Coronary artery (tissue), 2 donors: Measurements from ENCODE around the gene HUNK.
A peak's percentile ranks its signal among the peaks of the same experiment; 100 is the strongest.
"Not testable (repeated sequence)": the region's sequence is repeated elsewhere in the genome, so short reads cannot be mapped to it uniquely, and the experiment has no call there.

Source experiments
- DNase-seq: peaks from one replicate; pipeline ENCODE4 v3.0.0-alpha.2; 2017; ENCODE audit warnings: low spot score
- H3K27ac ChIP-seq, 2 donors: fragments of 200-600 bp; sonication (generic); one replicate each; pipeline ENCODE4 v1.5.1; 2016 to 2019
- H3K4me3 ChIP-seq: fragments of 200-600 bp; sonication (generic); 2 replicates; pipeline ENCODE4 v1.5.1; 2016; ENCODE audit warnings: mild to moderate bottlenecking, moderate library complexity
- TF ChIP-seq, protein P1 (sequence below): fragments of 200-600 bp; sonication (generic); IDR thresholded peaks from one replicate; pipeline ENCODE4 v1.5.1; 2019; ENCODE audit warnings: antibody characterized with exemption

HUNK gene

DNA sequence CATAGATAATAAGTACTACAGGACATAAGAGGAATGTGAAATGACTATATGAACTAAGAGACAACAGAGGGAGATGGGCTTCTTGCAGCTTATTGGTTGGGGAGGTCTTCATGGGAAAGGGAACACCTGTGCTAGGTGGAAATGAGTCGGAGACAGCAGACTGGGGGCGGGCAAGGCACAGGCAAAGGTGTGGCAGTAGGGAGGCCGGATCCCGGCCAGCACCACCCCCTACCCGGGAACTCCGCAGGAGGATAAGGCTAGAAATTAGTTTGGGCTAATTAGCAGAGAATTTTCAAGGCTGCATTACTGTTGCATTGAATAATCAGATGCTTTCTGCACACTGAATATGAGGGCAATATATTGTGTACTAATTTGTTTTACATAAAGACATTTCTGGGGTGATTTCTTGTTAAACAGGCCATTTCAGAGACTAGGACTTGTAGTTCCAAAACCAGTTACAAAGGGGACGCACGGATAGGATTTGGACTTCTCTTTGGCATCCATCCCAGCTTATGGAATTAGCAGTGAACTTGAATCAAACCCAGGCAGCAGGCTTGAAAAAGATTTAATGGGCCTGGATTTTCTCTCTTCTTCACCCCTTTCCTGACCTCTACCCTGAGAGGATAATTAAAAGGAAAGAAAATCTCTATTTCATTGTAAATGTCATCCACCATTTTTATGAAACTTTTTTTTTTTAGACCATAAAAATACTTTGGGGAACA lies 2.2 kb upstream of the HUNK start:
- H3K27ac ChIP-seq, result no peak overlapping the region
- TF ChIP-seq, protein P1, sequence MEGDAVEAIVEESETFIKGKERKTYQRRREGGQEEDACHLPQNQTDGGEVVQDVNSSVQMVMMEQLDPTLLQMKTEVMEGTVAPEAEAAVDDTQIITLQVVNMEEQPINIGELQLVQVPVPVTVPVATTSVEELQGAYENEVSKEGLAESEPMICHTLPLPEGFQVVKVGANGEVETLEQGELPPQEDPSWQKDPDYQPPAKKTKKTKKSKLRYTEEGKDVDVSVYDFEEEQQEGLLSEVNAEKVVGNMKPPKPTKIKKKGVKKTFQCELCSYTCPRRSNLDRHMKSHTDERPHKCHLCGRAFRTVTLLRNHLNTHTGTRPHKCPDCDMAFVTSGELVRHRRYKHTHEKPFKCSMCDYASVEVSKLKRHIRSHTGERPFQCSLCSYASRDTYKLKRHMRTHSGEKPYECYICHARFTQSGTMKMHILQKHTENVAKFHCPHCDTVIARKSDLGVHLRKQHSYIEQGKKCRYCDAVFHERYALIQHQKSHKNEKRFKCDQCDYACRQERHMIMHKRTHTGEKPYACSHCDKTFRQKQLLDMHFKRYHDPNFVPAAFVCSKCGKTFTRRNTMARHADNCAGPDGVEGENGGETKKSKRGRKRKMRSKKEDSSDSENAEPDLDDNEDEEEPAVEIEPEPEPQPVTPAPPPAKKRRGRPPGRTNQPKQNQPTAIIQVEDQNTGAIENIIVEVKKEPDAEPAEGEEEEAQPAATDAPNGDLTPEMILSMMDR, result no peak
- no peak overlapping the region for H3K4me3 ChIP-seq
- DNase-seq, result peak; percentile 28

DNA sequence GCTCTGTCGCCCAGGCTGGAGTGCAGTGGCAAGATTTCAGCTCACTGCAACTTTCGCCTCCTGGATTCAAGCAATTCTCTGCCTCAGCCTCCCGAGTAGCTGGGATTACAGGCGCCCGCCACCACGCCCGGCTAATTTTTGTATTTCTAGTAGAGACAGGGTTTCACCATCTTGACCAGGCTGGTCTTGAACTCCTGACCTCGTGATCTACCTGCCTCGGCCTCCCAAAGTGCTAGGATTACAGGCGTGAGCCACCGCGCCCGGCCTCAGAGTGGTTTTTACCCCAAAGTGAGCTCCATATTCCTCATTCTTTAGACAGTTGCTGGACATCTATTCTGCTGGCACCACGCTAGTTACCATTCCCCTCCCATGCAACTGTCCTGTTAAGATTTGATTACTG lies 1.4 kb upstream of the HUNK start:
- peak; percentile 29 for DNase-seq
- not testable (repeated sequence) for H3K4me3 ChIP-seq, H3K27ac ChIP-seq

DNA sequence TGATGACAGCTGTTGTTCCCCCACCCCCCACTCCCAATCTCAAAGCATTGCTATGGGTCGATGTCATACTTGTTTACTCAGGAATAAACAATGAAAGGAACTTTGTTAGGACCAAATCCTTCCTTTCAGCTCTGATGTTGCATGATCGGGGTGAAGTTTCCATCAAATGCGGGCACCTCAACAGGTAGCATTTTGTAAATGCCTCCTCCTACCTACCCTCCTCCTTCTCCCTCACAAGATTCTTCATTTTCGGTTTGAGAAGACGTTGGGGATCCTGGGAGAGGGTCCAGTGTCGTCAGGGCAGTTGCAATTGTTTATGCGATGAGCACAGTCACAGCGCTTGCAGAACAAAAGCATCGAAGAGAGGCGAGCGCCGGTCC lies 758 bp upstream of the HUNK start:
- no peak overlapping the region for H3K27ac ChIP-seq
- H3K4me3 ChIP-seq, result peak overlapping the region; percentile 76
- TF ChIP-seq, protein P1, result no peak
- no peak for DNase-seq

DNA sequence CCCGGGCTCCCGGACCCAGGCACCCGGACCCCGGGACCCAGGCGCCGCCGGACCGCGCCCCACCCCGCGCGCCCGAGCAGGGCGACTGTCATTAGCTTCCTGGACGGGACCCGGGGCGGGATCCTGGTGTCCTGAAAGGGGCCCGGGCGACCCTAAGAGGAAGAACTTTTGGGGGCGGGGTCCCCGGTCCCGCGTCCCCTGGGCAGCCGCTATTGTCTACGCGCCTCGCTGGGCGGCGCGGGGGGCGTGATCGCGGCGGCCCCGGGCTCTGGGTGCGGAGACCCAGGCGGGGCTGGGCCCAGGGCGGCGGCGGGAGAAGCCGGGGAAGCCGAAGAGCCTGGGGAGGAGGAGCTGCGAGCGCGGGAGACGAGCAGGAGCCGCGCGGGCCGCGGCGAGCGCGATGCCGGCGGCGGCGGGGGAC lies 465 bp downstream of the HUNK start:
- no peak for DNase-seq
- TF ChIP-seq, protein P1, result no peak
- Histone ChIP-seq H3K4me3 (peak overlapping the region; percentile 76), H3K27ac (no peak overlapping the region)

DNA sequence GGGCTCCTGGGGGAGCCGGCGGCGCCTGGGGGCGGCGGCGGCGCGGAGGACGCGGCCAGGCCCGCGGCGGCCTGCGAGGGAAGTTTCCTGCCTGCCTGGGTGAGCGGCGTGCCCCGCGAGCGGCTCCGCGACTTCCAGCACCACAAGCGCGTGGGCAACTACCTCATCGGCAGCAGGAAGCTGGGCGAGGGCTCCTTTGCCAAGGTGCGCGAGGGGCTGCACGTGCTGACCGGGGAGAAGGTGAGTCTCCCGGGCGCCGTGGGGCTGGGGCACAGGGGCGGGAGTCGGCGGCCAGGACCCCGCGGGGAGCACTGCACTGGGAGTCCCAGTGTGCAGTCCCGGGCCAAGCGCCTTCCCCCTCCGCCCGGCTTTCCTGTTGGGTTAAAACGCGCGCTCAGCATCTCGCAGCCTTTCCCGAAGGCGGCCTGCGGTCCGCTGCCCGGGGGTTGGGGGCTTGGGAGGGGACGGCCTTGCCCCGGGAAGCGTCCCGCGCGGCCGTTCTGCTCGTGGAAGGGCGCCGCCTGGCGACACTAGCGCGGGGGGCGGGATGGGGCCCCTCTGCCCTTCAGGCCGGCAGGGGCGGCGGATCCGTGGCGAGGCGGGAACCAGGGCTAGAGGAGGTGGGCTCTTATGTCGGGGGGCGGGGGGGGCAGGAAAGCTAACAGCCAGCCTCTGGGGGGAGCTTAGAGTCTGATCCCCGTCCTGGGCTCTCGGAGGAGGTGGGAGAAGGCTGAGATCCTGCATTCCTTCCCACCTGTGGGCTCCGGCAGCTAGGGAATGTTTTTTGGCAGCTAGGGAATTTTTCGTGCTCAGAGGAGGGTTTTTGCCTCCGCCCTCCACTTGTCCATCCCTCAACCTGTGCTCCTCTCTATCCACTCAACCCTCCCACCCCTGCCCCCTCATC lies 1.1 kb downstream of the HUNK start:
- Histone ChIP-seq H3K4me3 (peak overlapping the region; percentile 76), H3K27ac (no peak overlapping the region)
- no peak for DNase-seq
- TF ChIP-seq, protein P1, result no peak

DNA sequence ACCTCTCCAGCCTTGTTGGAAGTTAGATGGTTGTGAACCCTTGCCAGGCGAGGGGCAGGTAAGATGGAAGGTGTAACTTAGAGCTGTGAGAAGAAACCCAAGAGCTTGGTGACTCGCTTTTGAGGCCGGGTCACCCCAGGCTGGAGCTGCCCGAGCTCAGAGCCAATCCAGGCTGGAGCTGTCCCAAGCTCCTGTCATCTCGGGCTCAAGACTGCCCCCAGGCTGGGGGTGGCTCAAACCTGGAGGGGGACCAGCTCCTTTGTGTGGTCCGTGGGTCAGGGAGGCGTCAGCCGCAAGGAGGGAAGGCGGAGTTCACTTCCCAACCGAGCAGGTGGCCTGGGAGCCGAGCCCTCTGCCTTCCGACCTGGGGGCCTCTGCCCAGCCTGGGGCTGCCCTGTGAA lies 2.0 kb downstream of the HUNK start:
- DNase-seq, result no peak
- peak overlapping the region; percentile 76 for H3K4me3 ChIP-seq
- no peak overlapping the region for H3K27ac ChIP-seq
- TF ChIP-seq, protein P1, result no peak

DNA sequence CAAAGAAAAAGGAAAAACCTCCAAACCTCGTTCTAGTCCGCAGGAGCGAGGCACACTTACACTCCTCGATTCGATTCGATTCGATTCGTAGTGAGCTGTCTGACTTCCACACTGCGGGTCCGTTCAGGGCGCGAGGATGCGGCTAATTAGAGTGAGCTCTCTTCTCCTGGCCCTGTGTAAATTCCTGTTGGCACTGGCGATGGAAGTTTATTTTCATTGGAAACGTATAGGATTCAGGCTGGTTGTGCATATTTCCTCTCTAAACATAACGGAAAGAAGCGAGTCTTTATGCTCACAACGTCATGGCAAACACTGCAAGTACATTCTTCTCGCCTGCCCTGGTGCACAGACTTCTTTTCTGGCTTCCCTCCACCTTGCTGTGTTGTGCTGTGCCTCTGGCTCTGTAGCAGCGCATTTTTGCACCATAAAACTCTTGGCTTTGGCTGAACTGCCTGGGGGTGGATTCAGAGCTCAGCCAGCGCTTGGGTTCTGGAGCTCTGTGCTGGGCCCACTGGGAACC lies 2.7 kb downstream of the HUNK start:
- Histone ChIP-seq H3K27ac (no peak overlapping the region), H3K4me3 (peak overlapping the region; percentile 76)
- DNase-seq, result no peak
- TF ChIP-seq, protein P1, result no peak
